Measurements from ENCODE around the gene ZNF462. TPM values are rescaled to one million over a fixed set of nuclear protein-coding genes. Genes with fewer than 3 reads are reported as not detected.

Gene ZNF462
- total RNA-seq, 1 donor from 2014 or later: 10.8 TPM

DNA sequence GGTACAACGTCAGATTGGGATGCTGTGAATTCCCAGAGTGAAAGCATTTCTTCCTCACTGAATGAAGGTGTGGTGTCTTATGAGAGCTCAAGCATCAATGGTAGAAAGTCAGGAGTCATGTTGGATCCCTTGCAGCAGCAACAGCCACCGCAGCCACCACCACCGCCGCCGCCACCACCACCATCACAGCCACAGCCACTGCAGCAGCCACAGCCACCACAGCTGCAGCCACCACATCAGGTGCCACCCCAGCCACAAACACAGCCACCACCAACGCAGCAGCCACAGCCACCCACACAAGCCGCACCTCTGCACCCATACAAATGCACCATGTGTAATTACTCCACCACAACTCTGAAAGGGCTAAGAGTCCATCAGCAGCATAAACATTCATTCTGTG is 62.4 kb downstream of the ZNF462 start:
- DNase-seq (ENCODE audit: low read depth): no peak

GRCh38 chr9:106927916-106928315 is 65.0 kb downstream of the ZNF462 start:
- DNase-seq (ENCODE audit: low read depth): no peak

GRCh38 chr9:106928350-106928749 is 65.4 kb downstream of the ZNF462 start:
- no peak for DNase-seq (ENCODE audit: low read depth)

DNA sequence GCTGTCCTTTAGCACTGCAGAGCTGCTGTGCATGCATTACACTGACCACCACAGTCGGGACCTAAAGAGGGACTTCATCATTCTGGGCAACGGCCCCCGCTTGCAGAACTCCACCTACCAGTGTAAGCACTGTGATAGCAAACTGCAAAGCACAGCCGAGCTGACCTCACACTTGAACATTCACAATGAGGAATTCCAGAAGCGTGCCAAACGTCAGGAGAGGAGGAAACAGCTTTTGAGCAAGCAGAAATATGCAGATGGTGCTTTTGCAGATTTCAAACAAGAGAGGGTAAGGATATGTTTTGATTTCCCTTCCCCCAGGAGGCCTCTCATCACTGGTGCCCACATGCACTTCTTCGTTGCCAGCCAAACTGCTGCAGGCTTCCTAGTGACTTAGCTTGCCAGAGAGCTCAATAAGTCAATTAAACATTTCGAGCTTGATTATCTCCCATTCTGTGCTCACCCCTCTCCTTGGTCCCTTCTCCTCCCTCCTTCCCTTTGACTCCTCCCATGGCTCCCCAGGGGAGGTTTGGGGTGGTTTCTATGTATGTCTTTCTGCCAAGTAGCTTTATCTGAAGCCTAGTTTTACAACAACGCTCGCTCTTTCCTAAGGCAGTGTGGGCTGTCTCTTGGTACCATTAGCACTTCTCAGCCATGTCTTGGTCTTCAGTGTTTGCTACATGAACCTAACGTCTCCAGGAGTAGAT is 66.7 kb downstream of the ZNF462 start:
- DNase-seq (ENCODE audit: low read depth): no peak

GRCh38 chr9:106930477-106930876 is 67.5 kb downstream of the ZNF462 start:
- no peak for DNase-seq (ENCODE audit: low read depth)

GRCh38 chr9:106931466-106931865 is 68.5 kb downstream of the ZNF462 start:
- no peak for DNase-seq (ENCODE audit: low read depth)

- no peak for DNase-seq (ENCODE audit: low read depth)
These were observed 69.2 kb downstream of the ZNF462 start for GRCh38 chr9:106932178-106932577.

- no peak for DNase-seq (ENCODE audit: low read depth)
These were observed 69.7 kb downstream of the ZNF462 start for GRCh38 chr9:106932675-106933074.

- DNase-seq (ENCODE audit: low read depth): no peak
These were observed 70.5 kb downstream of the ZNF462 start for GRCh38 chr9:106933470-106933869.

DNA sequence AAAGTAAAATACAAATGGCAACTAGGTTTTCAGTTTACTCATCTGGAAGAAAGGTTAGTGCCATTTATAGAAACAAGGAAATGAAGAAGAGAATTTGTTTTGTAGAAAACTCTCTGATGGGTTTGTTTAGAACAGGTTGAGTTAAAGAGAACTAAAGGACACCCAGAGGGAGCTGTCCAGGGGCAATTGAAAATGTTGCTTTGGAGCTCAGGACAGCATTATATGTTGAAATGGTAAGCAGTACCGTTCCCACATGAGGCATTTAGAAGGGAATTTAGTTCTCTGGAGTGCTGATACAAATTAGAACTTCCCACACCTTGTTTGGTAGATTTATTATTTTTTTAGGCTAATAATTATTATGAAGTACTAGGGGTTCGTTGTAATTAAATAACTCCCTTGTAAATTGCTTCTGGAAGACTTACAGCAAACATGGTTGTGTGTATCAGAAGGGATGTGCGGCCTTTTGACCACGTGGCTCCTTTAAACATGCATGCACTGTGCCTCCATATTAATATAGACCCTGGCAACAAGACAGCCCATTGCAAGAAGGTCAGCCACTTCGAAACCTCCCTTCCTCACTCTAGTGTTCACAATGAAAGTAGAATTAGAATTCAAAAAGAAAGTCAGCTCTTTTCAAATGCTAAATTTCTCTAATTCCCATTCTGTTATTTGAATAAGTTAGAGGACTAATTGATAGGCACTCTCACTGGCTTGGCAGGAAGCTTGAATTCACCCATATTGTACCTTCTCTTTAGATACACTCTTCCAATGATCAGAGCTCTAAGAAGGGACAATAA is 71.7 kb downstream of the ZNF462 start:
- DNase-seq (ENCODE audit: low read depth): no peak

DNA sequence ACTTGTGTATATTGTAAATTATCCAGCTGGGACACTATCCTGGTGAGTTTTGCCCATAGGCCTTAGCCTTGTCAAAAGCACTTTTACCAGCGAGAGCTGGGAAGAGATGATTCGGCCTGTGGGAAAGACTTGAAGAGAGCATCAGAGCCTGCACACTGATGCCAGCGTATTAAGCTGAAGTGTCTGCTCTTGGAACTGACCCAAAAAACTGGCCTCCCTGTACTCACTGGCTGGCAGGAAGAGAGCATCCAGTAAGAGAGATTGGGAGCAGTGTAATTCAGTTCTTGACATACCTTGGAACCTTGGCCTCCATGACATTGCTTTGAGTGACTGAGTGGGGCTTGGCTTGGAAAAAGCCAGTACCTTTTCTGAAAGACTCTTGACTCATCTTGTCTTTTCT is 73.7 kb downstream of the ZNF462 start:
- DNase-seq (ENCODE audit: low read depth): no peak

DNA sequence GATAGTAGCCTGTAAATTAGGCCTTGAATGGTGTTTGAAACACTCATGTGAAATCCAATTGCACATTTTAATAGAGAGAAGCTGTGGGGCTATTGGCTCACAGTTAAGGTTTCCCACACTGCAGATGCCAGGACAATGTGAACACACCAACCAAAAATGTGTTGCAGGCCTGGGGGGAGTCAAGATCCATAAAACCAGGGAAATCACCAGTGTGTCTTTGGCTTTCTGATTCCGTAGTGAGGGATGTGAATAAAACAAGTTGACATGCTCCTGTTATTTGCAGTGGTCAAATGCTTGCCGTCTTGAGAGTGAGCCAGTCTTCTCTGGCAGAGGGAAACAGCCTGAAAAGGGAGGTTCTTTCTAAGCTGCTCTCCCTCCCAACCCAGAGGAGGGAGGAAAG is 79.0 kb downstream of the ZNF462 start:
- DNase-seq (ENCODE audit: low read depth): no peak

- peak; percentile 76 for DNase-seq (ENCODE audit: low read depth)
These were observed 83.0 kb downstream of the ZNF462 start for GRCh38 chr9:106945727-106946660.

GRCh38 chr9:106947106-106947900 is 84.3 kb downstream of the ZNF462 start:
- peak; percentile 74 for DNase-seq (ENCODE audit: low read depth)

- DNase-seq (ENCODE audit: low read depth): peak; percentile 89
These were observed 90.2 kb downstream of the ZNF462 start for GRCh38 chr9:106953174-106953573.

DNA sequence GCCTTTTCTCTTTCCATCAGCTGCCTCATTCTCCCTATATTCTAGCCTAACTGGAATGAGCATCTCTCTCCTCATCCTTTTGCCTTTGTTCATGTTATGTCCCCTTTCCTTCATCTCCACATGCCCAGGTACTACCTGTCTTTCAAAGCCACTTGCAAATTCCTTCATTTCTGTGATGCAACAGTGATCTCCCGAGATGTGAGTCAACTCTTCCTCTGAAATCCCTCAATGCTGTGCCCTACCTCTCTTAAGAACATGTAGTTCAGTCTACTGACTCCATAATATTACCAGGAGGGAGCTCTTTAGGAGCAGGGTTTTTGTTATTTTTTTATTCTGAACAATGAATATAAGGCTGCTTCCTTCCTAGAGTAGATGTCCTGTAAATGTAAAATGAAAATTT is 91.6 kb downstream of the ZNF462 start:
- no peak for DNase-seq (ENCODE audit: low read depth)

DNA sequence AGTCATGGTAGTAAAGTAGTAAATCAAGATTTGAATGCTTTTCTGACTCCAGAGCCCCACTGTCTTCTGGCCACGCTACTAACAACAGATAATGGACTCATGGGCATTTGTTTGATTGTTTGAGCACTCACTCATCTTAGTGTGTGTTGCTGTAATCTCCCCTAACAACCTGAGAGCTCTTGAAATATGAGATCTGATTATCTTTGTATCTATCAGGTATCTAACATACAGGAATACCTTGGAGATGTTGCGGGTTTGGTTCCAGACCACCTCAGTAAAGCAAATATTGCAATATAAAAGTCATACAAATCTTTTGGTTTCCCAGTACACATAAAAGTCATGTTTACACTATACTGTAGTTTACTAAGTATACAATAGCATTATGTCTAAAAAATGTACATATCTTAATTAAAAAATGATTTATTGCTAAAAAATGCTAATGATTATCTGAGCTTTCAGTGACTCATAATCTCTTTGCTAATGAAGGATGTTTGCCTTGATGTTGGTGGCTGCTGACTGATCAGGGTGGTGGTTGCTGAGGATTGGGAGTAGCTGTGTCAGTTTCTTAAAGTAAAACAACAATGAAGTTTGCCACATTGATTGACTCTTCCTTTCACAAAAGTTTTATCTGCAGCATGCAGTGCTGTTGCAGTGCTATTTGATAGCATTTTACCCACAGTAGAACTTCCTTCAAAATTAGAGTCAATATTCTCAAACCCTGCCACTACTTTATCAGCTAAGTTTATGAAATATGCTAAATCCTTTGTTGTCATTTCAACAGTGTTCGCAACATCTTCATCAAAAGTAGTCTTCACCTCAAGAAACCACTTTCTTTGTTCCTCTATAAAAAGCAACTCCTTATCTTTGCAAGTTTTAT is 92.2 kb downstream of the ZNF462 start:
- DNase-seq (ENCODE audit: low read depth): no peak

GRCh38 chr9:106956971-106957370 is 94.0 kb downstream of the ZNF462 start:
- DNase-seq (ENCODE audit: low read depth): peak; percentile 65

DNA sequence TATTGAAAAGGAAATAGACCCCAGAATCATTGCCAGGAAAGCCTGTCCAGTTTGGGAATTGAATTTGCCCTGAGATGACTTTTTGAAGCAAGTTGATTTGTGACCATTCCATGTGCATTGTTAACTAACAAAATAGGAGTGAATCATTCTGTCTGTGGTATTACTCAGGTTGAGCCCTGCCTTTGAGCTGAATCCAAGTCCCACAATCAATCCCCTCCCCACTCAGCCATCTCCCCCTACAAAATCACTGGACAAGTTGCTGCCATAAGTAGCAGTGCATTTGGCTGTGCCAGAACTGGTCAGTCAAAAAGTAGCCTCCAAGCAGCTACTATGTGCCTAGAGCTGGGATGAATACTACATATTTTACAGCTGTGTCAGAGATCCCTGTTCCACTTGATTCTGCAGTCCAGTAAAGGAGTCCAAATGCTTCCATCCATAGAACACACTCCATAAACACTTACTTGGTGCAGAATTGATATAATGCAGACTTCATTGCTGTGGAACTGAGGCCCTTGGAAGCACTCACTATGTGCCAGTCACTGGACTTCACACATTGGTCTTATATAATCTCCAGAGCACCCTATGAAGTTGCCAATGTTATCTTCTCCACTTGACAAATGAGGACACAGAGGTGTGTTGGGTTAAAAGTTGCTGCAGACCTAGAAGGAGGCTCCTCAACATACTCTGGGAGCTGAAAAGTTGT is 96.1 kb downstream of the ZNF462 start:
- DNase-seq (ENCODE audit: low read depth): no peak

Measured in myocyte (in vitro differentiated cells).